Measurements from ENCODE around the gene MROH8.
A peak's percentile ranks its signal among the peaks of the same experiment; 100 is the strongest.
"Not testable (repeated sequence)": the region's sequence is repeated elsewhere in the genome, so short reads cannot be mapped to it uniquely, and the experiment has no call there.

The MROH8 gene

GRCh38 chr20:37090407-37090806 lies 88.9 kb downstream of the MROH8 start:
- no peak for ATAC-seq
- DNase-seq: no peak

- DNase-seq: peak; percentile 15
- no peak for ATAC-seq
Measured at GRCh38 chr20:37081717-37082289, 97.5 kb downstream of the MROH8 start.

- ATAC-seq: no peak
- DNase-seq: no peak
Measured at GRCh38 chr20:37077009-37077408, 102.3 kb downstream of the MROH8 start.

GRCh38 chr20:37075932-37076685 lies 103.2 kb downstream of the MROH8 start:
- ATAC-seq (no peak), DNase-seq (no peak)

GRCh38 chr20:37072293-37073196 lies 106.8 kb downstream of the MROH8 start:
- ATAC-seq: no peak

GRCh38 chr20:37071481-37071911 lies 107.9 kb downstream of the MROH8 start:
- ATAC-seq (peak; percentile 93), DNase-seq (peak; percentile 15)

More at GRCh38 chr20:37072293-37073196, 106.8 kb downstream of the MROH8 start:
- no peak for DNase-seq

- not testable (repeated sequence) for ATAC-seq, DNase-seq
Measured at GRCh38 chr20:37069563-37069962, 109.8 kb downstream of the MROH8 start.

GRCh38 chr20:37066168-37066567 lies 113.2 kb downstream of the MROH8 start:
- ATAC-seq (no peak), DNase-seq (no peak)

- DNase-seq (no peak), ATAC-seq (no peak)
Measured at GRCh38 chr20:37055276-37055675, 124.1 kb downstream of the MROH8 start.

- ATAC-seq (no peak), DNase-seq (no peak)
Measured at GRCh38 chr20:37053230-37053950, 126.0 kb downstream of the MROH8 start.

Measured in stimulated activated naive CD8-positive, alpha-beta T cell treated with anti-CD3 and anti-CD28 coated beads, Interleukin-15, Interleukin-2, amounts not matched to agents 100 U/mL and 50 U/mL, for 24 hours (primary cell).